GM15510 (cell line): ENCODE measurements around the gene EVX2.

ENCODE experiments used
- POLR2A ChIP-seq: IDR thresholded peaks from 3 replicates; pipeline ENCODE4 v1.6.1; 2011; ENCODE audit warnings: borderline replicate concordance; ENCODE audit not compliant: insufficient read length; ENCODE audit errors: extremely low read depth

EVX2 gene

DNA sequence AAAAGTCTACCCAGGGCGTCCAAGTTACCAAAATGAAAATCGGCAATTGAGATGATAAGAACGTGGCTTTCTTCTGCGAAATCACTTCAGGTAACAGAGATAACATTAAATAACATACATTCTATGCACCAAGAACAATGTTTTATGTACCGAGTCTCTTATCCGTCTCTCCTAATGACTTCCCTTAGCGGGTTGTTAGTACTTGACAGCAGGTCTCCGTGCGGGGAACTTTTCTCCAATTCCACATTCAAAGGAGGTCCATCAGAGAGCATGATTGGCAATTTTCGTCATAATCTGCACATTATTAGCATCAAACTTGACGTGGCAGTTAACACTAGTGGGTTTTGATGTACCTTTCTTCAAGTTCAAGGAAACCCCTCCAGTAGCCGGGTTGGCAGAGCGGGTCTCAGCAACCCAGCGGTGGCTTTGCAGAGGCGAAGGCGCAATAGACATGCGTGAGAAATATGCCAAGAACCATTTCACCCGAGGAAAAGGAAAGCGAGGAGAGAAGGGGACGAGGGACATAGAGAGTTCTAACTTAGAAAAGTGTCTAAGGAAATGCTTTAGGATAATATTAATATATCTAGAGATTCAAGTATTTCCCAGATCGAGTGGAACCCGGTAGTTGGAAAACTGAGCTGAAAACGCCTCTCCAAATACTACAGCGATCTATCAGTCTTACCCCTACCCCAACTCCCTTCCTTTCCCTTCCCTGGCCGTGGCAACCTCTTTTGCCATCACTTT is 5.0 kb downstream of the EVX2 start:
- TF ChIP-seq POLR2A, result no peak

DNA sequence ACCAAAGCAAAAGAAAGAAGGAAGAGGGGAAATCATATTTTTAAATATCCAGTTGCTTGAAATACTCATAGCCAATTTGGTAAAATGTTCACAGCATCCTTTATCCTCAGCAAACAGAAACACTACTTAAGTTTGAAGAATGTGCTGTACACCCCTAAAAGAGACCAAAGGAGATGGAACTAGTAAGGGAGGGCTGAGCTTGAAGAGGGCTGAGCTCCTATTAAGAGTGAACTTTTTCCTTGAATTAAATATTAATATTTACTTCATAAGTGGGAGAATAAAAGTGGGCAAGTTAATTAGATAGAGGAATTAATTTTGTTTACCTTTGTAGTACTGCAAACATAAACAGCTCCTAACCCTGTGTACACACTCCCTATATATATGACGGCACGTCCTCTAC is 7.0 kb downstream of the EVX2 start:
- no peak for TF ChIP-seq POLR2A

DNA sequence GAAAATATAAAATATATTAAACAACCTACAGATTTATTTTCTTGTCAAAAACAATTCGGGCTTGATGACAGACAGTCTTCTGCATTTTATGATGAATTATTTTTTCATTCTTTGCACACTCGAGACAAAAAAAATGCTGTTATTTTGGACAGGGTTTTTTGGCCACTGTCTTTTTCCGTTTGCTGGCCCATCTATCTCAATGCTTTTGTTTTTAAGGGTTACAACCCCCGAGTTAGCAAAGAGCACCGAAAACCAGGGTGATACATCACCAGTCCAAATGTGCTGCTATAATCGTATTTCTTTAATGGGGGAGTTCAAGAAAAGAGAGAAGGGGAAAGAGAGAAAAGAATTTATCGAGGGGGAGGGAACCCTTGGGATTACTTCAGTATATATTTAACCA is 7.7 kb downstream of the EVX2 start:
- TF ChIP-seq POLR2A, result no peak

DNA sequence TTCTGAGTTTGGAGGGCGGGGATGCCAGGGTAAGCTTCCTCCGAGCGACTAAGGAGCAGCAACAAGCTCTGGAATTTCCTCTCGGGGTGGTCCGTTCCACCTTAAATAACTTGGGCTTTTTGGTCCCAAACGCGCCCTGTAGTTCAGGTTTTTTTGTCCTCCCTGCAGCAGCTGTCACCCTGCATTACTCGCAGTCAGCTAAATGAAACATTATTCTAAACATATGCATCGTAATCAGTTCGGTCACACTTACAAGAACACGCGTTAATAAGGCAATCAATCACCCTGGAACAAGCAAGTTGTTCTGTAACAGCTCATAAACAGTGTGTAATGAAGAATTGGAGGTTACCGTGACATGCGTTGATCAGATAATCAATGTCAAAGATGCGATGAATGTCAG is 8.3 kb downstream of the EVX2 start:
- no peak for TF ChIP-seq POLR2A

DNA sequence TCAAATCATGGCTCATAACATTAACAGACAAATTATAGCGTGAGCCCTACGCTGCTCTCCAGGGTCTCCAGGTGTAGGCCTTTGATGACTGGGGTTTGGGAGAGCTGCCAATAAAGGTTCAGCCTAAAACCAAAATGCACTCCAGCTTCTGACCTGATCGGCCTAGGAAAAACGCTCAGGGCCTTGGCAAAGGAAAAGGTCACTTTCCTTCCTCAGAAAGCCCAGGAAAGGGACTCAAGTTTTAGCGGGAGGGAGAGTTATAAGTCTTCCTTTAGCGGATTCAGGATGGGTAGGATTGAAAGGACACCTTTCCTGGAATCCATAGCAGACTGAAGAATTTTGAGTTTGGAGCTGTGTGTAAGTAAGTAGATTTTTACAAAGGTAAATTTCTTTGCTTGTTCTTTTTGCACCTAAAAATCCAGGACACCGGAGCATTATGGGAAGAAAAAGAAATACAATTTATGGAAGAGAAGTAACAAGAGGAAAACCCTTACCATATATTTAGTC is 8.8 kb downstream of the EVX2 start:
- TF ChIP-seq POLR2A, result no peak

DNA sequence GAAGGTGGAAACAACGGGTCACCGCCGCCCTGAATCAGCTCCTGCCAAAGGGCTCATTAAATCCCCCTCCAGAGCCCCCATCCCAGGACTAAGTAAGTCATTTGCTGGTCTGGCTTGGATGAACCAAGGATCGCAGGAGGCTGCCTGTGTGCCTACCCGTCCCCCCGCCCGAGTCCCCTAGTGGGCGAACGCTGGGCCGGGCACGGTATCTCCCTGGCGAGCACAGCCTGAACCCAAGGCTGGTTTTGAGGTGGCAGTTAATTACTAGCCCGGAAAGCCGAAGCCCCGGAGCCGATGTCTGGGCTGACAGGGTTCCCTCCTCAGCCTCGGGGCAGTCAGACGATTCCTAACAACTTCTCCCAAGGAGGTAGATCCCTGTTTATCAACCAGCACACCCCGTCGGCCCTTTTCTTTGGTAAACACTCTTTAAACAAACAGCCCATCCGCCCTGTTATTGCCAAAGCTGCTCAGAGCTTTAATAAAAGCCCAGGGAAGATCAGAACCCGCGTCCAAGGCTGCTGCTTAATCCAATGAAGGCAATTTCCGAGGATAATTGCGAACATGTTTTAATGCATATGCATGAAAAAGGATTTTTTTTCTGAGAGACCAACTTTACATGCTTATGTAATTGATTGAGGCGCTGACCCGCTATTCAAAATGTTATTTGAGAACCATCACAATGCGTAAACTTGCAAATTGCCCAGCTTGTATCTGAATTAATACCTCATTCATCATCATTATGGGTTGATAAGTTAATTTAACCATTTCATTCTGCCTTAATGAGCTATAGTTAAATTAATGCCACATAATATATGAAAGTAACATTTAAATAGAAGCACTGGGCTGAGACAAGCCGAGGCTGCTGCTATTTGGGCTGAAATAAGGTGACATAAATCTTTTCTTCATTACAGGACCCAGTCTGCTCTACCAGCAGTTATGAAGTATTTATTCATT is 10.5 kb downstream of the EVX2 start:
- TF ChIP-seq POLR2A, result no peak

DNA sequence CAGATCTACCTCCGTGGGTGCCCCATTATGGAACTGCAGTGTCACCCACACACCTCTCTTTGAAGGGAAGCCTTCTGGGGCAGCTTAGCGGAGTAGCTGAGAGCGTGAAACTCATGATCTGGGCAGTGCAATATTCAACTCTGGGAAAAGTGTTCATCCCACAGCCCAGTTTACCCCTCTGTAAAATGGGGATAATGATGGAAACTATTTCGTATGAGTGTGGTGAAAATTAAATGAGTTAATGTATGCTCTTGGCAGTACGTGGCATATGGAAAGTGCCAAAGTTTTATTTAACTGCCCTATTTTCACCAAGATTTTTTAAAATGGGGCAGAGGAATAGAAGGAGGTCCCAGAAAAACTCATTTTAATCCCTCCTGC is 11.5 kb downstream of the EVX2 start:
- no peak for TF ChIP-seq POLR2A

DNA sequence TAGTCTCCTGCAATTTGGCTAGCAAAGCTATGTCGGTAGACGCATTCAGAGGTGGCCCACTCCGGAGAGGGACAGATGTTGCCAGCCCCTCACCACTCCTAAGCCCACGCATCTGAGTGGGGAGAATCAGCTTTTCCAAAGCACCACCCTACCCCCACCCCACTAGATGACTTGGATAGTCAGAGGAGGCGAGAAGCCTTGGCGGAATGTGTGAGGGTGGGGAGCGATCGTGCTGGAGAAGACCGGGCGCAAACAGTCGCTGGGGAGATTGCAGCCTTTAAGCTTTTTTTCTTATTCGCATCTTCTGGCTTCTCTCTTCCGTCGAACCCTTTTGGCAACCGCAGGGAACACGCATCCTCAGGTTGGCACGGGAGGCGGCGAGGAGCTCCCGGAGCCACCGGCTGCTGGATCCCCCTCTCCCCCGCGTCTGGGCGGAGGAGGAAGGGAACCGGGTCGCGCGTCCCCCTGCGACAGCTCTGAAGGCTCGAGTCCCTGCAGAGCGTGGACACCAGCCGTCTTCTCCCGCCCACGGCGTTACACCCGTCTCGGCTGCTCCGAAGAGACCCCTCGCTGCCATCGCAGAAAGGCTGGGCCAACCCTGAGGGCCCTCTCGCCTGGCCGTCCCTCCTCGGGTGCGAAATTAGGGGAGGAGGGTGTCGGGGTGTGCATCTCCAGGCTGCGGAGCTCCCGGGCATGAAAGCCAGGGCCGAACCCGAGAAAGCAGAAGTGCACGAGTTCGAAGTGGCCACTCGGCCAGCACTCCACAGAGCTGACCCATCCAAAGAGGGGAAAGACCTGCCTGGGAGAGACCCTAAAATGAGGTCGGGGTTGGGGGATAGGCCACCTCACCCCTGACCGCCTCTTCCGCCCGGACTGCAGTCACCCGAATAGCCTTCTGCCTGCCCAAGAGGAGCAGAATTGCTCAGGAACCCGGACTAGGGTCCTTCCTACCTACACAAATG is 12.2 kb downstream of the EVX2 start:
- TF ChIP-seq POLR2A, result no peak

DNA sequence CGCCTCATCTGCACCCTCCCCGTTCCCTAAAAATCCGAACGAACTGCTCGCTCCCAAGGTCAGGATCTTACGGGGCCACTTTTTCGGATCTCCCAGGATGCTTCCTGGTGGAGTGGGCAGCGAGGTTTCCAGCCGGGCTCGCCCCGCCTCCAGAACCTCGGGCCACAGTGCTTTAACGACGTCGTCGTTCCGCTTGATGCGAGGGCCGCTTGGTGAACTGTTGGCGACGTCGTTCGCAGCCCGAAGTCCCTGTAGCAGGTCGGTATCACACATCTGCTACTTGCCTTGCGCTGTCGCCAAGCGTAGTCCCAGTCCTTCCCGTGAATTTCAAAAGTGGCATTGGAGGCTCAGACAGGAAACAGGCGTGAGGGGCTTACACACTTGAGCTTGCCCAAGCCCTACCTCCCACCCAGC is 15.3 kb downstream of the EVX2 start:
- TF ChIP-seq POLR2A, result no peak

DNA sequence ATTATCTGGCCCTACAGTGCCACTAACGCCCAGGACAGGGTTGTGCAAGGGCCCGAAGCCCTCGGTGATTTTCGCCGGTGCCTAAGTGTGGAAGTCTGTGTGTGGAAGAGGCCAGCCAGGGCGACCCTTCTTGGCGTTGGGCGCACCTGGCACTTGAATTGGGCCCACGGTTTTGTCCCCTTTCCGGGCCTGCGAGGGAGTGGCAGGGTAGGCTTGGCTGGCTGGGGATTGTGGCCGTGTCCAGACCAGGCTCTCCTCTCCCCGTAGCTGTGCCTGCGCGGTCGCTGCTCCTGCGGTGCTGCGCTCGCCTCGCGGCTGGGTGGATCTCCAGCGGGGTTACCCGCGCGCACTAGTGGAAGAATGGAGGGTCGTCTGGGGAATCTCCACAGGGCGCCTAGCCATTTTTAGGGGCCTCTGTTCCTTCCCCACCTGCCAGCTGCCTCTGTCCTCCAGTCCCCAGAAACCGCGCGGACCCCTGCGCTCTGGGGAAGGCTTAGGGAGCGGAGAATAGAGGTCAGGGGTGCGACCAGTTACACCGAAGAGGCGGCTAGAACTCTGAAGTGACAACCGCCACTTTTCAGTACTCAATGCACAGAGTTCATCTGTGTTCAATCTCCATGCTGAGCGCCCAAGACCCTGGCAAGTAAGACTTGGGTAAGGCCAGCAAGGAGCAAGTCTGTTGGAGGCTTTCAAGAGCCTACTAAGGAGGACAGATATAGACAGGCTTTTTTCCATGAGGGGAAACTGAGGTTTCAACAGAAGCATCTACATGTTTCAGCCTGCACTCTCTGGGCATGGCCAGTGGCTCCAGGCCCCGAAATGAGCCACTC is 16.0 kb downstream of the EVX2 start:
- TF ChIP-seq POLR2A, result no peak

DNA sequence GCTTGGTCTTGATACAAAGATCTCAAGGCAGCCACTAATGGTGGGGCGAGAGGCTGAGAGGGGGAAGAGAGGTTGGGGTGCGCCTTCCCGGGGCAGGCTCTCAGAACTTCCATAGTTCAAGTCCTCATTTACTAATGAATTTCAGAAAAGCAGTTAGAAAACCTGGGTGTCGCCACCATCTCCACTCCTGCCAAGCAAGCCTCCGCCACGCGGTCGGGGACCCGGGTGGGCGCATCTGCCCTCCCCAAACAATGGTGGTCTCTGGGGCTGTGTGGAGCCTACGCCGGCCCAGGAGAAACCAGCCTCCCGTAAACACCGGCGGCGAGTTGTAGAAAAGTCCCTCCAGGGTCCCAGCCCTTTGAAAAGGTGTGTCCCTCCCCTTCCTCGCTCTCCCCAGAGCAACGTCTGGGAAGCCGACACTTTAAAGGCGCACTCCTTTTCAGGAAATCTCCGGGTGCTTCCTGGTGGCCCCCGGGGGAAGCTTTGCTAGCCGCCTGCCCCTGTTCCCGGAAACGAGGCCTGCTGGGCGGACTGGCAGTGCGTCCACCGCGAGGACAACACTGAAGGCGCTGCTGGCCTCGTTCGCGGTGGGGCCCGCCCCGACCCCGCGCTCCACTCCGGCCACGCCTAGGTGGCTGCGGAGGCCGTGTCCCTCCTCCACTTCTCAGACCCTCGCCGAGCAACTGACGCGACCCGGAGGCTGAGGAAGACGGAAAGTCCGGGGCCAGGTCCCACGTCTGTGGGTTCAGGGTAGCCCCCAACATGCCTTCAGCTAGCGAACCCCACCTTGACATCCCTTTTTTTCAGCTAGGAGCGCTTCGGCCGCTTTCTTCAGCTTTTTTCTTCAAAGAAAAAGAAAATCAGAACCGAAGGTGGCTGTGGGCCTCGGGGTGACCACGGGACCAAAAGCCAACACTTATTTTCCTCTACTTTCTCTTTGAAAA is 16.8 kb downstream of the EVX2 start:
- TF ChIP-seq POLR2A, result no peak

DNA sequence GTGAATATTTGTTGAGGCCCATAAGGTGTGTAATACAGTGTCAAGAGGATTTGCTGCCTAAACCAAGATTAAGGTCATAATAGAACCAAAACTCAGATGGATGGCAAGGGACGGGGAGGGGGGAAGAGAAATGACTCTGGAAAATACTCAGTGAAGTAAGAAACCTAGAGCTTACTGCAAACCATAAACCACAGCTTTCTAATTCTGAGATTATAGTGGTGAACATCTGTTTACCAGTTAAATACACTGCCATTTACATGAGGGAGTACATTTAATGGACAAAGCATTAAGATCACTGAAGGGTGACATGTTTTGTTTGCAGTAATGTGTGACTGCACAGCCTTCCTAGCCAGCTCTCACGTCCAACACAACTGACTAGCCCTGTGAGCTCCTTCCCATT is 19.8 kb downstream of the EVX2 start:
- TF ChIP-seq POLR2A, result no peak

DNA sequence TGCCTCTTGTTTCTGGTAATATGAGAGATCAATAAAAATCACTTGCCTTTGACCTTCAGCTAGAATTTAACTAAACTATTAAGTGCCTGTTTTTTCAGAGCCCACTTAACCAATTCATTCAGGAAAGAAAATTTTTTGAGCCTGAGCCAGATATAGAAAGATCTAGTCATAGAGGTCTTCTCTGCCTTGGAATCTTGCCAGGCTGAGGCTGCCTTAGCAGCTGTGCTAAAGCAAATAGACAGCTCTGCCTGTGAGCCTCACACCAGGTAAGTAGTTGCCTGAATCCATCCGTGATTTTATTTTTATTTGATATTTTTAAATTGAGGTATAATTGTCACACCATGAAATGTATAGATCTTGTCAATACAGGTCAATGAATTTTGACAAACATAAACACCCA is 27.4 kb downstream of the EVX2 start:
- no peak for TF ChIP-seq POLR2A

DNA sequence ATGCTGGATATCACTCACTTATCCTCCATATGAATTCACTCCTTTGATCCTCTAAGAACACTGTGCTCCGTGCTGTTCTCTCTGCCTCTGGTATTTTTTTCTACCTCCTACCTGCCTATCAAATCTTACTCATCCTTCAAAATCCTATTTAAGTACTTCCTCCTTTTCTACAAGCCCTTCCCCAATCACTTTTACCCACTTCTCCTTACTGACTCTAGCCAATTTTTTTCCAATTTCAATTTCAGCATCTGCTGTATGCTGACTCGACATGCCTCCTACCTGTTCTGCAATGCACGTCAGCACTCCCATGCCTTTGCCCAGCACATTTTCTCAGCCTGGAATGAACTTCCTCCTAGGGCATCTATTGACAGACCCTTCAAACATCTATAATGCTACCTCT is 44.4 kb downstream of the EVX2 start:
- TF ChIP-seq POLR2A, result no peak
